ENCODE measurements around the gene FAM98A. TPM values are rescaled to one million over a fixed set of nuclear protein-coding genes. Genes with fewer than 3 reads are reported as not detected.

The FAM98A gene
- total and polyA plus RNA-seq, 2 of the 4 experiments (the other 2 are of a cell fraction) = 113 to 131 TPM

DNA sequence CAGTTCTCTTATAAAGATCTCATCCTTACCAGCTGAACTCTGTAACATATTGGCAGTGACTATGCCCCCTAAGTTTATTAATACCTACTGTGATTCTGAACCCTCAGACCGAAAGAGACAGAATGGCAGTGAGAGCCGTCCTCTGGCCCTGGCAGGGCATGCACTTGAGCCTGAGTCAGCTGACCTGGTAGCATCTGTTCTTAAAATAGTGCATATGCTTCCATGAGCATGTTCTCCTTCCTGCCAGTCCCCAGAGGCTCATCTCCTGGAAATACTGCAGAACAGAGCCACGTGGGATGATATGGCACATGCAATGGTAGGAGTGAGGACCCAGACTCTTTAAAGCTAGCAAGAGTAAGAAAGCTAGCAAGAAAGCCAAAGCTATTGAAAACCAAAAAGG is 63.7 kb downstream of the FAM98A start:
- H3K36me3 ChIP-seq (ENCODE audit: control insufficient read depth, insufficient read depth, low read length) = no peaks in the 10 kb centered on the region
- H3K9ac ChIP-seq (ENCODE audit: low read depth, low read length) = no peak overlapping the region
- H3K27me3 ChIP-seq (ENCODE audit: control insufficient read depth, insufficient read depth, low read length) = no peaks in the 10 kb centered on the region
- no peak overlapping the region for H3K14ac ChIP-seq (replicated peaks; ENCODE audit: low read depth, low read length)
- BruUV-seq (replicated peaks) = no TSS peak
- ATAC-seq (ENCODE audit: low read depth) (no peak), DNase-seq (no peak)
- POLR2A ChIA-PET (ENCODE audit: unreplicated experiment) = no interaction called here
- CTCF ChIA-PET = interaction anchor here (1.2 kb wide), 1 partner anchor 55 kb away, joined by 3 read pairs; no protein-coding TSS in a partner anchor
- in situ Hi-C loops (cut with MboI; ENCODE audit: low sequenced_read_pairs) (no loop called here), dilution Hi-C loops (cut with HindIII; ENCODE audit: low sequenced_read_pairs, unreplicated experiment) (no loop called here), intact Hi-C loops (cut with micrococcal nuclease) (no loop called here)
- H3K4me3 ChIP-seq (ENCODE audit: insufficient read depth, low read depth, low read length) = no peak overlapping the region
- H3K27ac ChIP-seq (ENCODE audit: insufficient read depth, low read length) = no peak overlapping the region
- no peak overlapping the region for H2BK20ac ChIP-seq (ENCODE audit: low read depth, low read length)
- no peaks in the 10 kb centered on the region for H3K9me3 ChIP-seq (ENCODE audit: control insufficient read depth, insufficient read depth, low read length)
- H2BK5ac ChIP-seq (ENCODE audit: low read depth, low read length, poor library complexity, severe bottlenecking) = no peak overlapping the region
- H3K4me2 ChIP-seq (ENCODE audit: low read depth, low read length) = no peak overlapping the region
- H3K23ac ChIP-seq (ENCODE audit: low read depth, low read length) = no peak overlapping the region
- H4K5ac ChIP-seq (ENCODE audit: low read depth, low read length) = no peak overlapping the region
- H4K8ac ChIP-seq (ENCODE audit: low read depth in 2 of 2, low read length in 2 of 2) = no peak overlapping the region
- H3K9me1 ChIP-seq (ENCODE audit: insufficient read depth, low read length) = peaks cover 6% of the 10 kb centered on the region; the same call in 1 of the 2 replicates
- no peak overlapping the region for H3K56ac ChIP-seq (ENCODE audit: extremely low read depth, insufficient read depth, low read length)
- TF ChIP-seq, protein P1, sequence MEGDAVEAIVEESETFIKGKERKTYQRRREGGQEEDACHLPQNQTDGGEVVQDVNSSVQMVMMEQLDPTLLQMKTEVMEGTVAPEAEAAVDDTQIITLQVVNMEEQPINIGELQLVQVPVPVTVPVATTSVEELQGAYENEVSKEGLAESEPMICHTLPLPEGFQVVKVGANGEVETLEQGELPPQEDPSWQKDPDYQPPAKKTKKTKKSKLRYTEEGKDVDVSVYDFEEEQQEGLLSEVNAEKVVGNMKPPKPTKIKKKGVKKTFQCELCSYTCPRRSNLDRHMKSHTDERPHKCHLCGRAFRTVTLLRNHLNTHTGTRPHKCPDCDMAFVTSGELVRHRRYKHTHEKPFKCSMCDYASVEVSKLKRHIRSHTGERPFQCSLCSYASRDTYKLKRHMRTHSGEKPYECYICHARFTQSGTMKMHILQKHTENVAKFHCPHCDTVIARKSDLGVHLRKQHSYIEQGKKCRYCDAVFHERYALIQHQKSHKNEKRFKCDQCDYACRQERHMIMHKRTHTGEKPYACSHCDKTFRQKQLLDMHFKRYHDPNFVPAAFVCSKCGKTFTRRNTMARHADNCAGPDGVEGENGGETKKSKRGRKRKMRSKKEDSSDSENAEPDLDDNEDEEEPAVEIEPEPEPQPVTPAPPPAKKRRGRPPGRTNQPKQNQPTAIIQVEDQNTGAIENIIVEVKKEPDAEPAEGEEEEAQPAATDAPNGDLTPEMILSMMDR (conservative IDR thresholded peaks at IDR 0.05; ENCODE audit: low read depth, low read length) = no peak
- TF ChIP-seq MAFK (IDR thresholded peaks at IDR 0.05; ENCODE audit: low read depth, low read length) = no peak
- no peak for TF ChIP-seq RCOR1 (IDR thresholded peaks at IDR 0.05; ENCODE audit: insufficient replicate concordance, low read length)
- no peak for TF ChIP-seq MXI1 (IDR thresholded peaks at IDR 0.05; ENCODE audit: borderline replicate concordance, low read depth, low read length)
- no peak for TF ChIP-seq CHD1 (IDR thresholded peaks at IDR 0.05; ENCODE audit: low read depth, low read length)
- TF ChIP-seq BHLHE40 (IDR thresholded peaks at IDR 0.05; ENCODE audit: low read depth, low read length) = no peak
- TF ChIP-seq, protein P2, sequence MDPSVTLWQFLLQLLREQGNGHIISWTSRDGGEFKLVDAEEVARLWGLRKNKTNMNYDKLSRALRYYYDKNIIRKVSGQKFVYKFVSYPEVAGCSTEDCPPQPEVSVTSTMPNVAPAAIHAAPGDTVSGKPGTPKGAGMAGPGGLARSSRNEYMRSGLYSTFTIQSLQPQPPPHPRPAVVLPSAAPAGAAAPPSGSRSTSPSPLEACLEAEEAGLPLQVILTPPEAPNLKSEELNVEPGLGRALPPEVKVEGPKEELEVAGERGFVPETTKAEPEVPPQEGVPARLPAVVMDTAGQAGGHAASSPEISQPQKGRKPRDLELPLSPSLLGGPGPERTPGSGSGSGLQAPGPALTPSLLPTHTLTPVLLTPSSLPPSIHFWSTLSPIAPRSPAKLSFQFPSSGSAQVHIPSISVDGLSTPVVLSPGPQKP (IDR thresholded peaks at IDR 0.05; ENCODE audit: borderline replicate concordance, low read depth, low read length) = no peak
- TF ChIP-seq RAD21 (IDR thresholded peaks at IDR 0.05; ENCODE audit: low read length) = no peak
- no peak for TF ChIP-seq RFX5 (IDR thresholded peaks at IDR 0.05; ENCODE audit: low read depth, low read length)
- no peak for TF ChIP-seq POLR2A (IDR thresholded peaks at IDR 0.05; ENCODE audit: low read depth, low read length)
- no peak for TF ChIP-seq NFE2L2 (IDR thresholded peaks at IDR 0.05; ENCODE audit: low read depth, low read length)
- TF ChIP-seq CEBPB (IDR thresholded peaks at IDR 0.05; ENCODE audit: low read depth, low read length) = no peak
- no peak for TF ChIP-seq SMC3 (IDR thresholded peaks at IDR 0.05; ENCODE audit: low read depth, low read length)
- TF ChIP-seq, protein P3, sequence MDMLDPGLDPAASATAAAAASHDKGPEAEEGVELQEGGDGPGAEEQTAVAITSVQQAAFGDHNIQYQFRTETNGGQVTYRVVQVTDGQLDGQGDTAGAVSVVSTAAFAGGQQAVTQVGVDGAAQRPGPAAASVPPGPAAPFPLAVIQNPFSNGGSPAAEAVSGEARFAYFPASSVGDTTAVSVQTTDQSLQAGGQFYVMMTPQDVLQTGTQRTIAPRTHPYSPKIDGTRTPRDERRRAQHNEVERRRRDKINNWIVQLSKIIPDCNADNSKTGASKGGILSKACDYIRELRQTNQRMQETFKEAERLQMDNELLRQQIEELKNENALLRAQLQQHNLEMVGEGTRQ (IDR thresholded peaks at IDR 0.05; ENCODE audit: low read depth, low read length) = no peak
- no peak for TF ChIP-seq FOS (IDR thresholded peaks at IDR 0.05; ENCODE audit: low read depth, low read length)
- WGBS, 2 experiments (ENCODE audit: extremely low coverage in 2 of 2, insufficient read length in 1 of 2) = 83% methylated on average over 2 of the region's 3 CpGs; no CpG with 5 or more reads in 1 of the 2 experiments
- peaks cover 5% of the 10 kb centered on the region for H3K4me1 ChIP-seq (ENCODE audit: control insufficient read depth, insufficient read depth, low read length)
- H4K91ac ChIP-seq (ENCODE audit: insufficient read depth, low read depth, low read length) = no peak overlapping the region
- no peaks in the 10 kb centered on the region for H3K79me1 ChIP-seq (ENCODE audit: low read depth in 1 of 2, low read length in 2 of 2)
- no peak overlapping the region for H2AFZ ChIP-seq (replicated peaks; ENCODE audit: low read length, poor library complexity)
- no peak overlapping the region for H3K18ac ChIP-seq (ENCODE audit: low read depth, low read length)
- H4K20me1 ChIP-seq (ENCODE audit: insufficient read depth, low read length) = no peaks in the 10 kb centered on the region
- H2BK120ac ChIP-seq (ENCODE audit: low read depth, low read length) = no peak overlapping the region
- no peak overlapping the region for H2AK5ac ChIP-seq (ENCODE audit: low read depth, low read length)
- no peak overlapping the region for H2AK9ac ChIP-seq (replicated peaks; ENCODE audit: low read depth, low read length, poor library complexity)
- no peak overlapping the region for H3K4ac ChIP-seq (ENCODE audit: low read depth, low read length)
- no peak overlapping the region for H2BK15ac ChIP-seq (ENCODE audit: low read depth, low read length)

All from IMR-90 (cell line).